Gastroesophageal sphincter (tissue), 4 donors: ENCODE measurements around the gene GNAI2. TPM values are rescaled to one million over a fixed set of nuclear protein-coding genes. Genes with fewer than 3 reads are reported as not detected.
A peak's percentile ranks its signal among the peaks of the same experiment; 100 is the strongest.

Experiments
- ATAC-seq: fragments of 150-250 bp; one replicate; pipeline ENCODE4 v1.9.1; 2016; ENCODE audit warnings: mild to moderate bottlenecking, moderate library complexity
- H3K27ac ChIP-seq, 4 donors: fragments of 200-600 bp; sonication (generic) in 3 of 4; 1 replicate in 3 of 4; 2 replicates in 1 of 4; pipeline ENCODE4 v1.5.1; 2016 to 2019
- H3K27me3 ChIP-seq: fragments of 200-600 bp; sonication (generic); one replicate; pipeline ENCODE4 v1.5.1; 2019
- H3K36me3 ChIP-seq, 2 donors: fragments of 200-600 bp; sonication (generic); one replicate each; pipeline ENCODE4 v1.5.1; 2019; ENCODE audit warnings: control low read depth in 1 of 2
- H3K4me1 ChIP-seq, 3 donors: fragments of 200-600 bp; sonication (generic); 1 replicate in 2 of 3; 2 replicates in 1 of 3; pipeline ENCODE4 v1.5.1; 2016 to 2019; ENCODE audit warnings: control low read depth in 2 of 3
- H3K4me3 ChIP-seq, 2 donors: fragments of 200-600 bp; sonication (generic); one replicate each; pipeline ENCODE4 v1.5.1; 2019; ENCODE audit warnings: mild to moderate bottlenecking in 1 of 2, moderate library complexity in 1 of 2
- H3K9me3 ChIP-seq, 3 donors: fragments of 200-600 bp; sonication (generic); one replicate each; pipeline ENCODE4 v1.5.1; 2017 to 2019; ENCODE audit warnings: control low read depth in 2 of 3
- CTCF ChIP-seq, 4 experiments: fragments of 200-600 bp in 2 of 4; fragments of 450-650 bp in 2 of 4; sonication (generic) in 1 of 4; IDR thresholded peaks; one replicate each; pipeline ENCODE4 v1.5.1; 2017 to 2019; ENCODE audit warnings: antibody characterized with exemption in 4 of 4, mild to moderate bottlenecking in 2 of 4, moderate library complexity in 2 of 4
- EP300 ChIP-seq: sonication (generic); formaldehyde crosslinking; IDR thresholded peaks from one replicate; pipeline ENCODE4 v1.6.1; 2017; ENCODE audit warnings: antibody characterized with exemption, mild to moderate bottlenecking
- POLR2A ChIP-seq, 2 donors: fragments of 450-650 bp; IDR thresholded peaks; one replicate each; pipeline ENCODE4 v1.6.1; 2017; ENCODE audit warnings: antibody characterized with exemption in 2 of 2, mild to moderate bottlenecking in 2 of 2, moderate library complexity in 1 of 2
- POLR2AphosphoS5 ChIP-seq: sonication (generic); formaldehyde crosslinking; IDR thresholded peaks from one replicate; pipeline ENCODE4 v1.6.1; 2017; ENCODE audit warnings: antibody characterized with exemption
- WGBS, 2 donors: methylation state at CpG; one replicate each; pipeline ENCODE4 v1.1.5; 2018; ENCODE audit warnings: low coverage in 1 of 2; 5-methylcytosine and 5-hydroxymethylcytosine counted together
- total RNA-seq, 4 donors: library from RNA; depleted of rRNA; stranded (reverse); fragments of >200 nt; gene quantifications; one replicate each; pipeline ENCODE4 v1.1.0, GENCODE V29; 2016

GNAI2 gene
- total RNA-seq, 4 donors from 2014 or later, result 172 to 262 (median 222) TPM

- 0% methylated on average over 10 to 12 of the region's 13 CpGs for WGBS, 2 donors
- Histone ChIP-seq H3K27ac (peak overlapping the region; percentile 83 to 100 (median 97)), H3K4me1 (peaks cover 0 to 54% (median 44%) of the 10 kb centered on the region in 3 donors), H3K27me3 (no peaks in the 10 kb centered on the region), H3K4me3 (peak overlapping the region; percentile 67 to 94), H3K36me3 (peaks cover 0 to 6% of the 10 kb centered on the region in 2 donors), H3K9me3 (no peaks in the 10 kb centered on the region)
- TF ChIP-seq CTCF (IDR thresholded peaks at IDR 0.05), result no peak
- no peak for TF ChIP-seq POLR2A (IDR thresholded peaks at IDR 0.05)
- no peak for TF ChIP-seq EP300
- no peak for TF ChIP-seq POLR2AphosphoS5
- ATAC-seq, result no peak
Measured at GRCh38 chr3:50236484-50237132, 604 bp downstream of the GNAI2 start.

- H3K27me3 ChIP-seq, result no peaks in the 10 kb centered on the region
- peaks cover 0 to 6% of the 10 kb centered on the region in 2 donors for H3K36me3 ChIP-seq
- TF ChIP-seq EP300 (no peak), POLR2A (IDR thresholded peaks at IDR 0.05) (no peak), CTCF (IDR thresholded peaks at IDR 0.05) (no peak), POLR2AphosphoS5 (no peak)
- H3K4me1 ChIP-seq, result peaks cover 0 to 60% (median 50%) of the 10 kb centered on the region in 3 donors
- peak overlapping the region; percentile 67 to 94 for H3K4me3 ChIP-seq
- 0% methylated on average over 2 to 3 of the region's 7 CpGs for WGBS, 2 donors
- H3K27ac ChIP-seq, result peak overlapping the region; percentile 83 to 100 (median 97)
- H3K9me3 ChIP-seq, result no peaks in the 10 kb centered on the region
- no peak for ATAC-seq
Measured at GRCh38 chr3:50237133-50237651, 1.2 kb downstream of the GNAI2 start.

- H3K4me1 ChIP-seq, result peaks cover 0 to 68% (median 58%) of the 10 kb centered on the region in 3 donors
- TF ChIP-seq POLR2A (IDR thresholded peaks at IDR 0.05) (peak; percentile 37), CTCF (IDR thresholded peaks at IDR 0.05) (peak in 1 of 4 experiments; percentile 10), EP300 (no peak), POLR2AphosphoS5 (peak; percentile 75)
- WGBS, 2 donors, result 0% methylated on average over 3 of the region's 31 CpGs
- H3K27ac ChIP-seq, result peak overlapping the region; percentile 83 to 100 (median 97)
- H3K9me3 ChIP-seq, result no peaks in the 10 kb centered on the region
- peaks cover 0 to 6% of the 10 kb centered on the region in 2 donors for H3K36me3 ChIP-seq
- peak overlapping the region; percentile 67 to 94 for H3K4me3 ChIP-seq
- H3K27me3 ChIP-seq, result no peaks in the 10 kb centered on the region
- ATAC-seq, result peak; percentile 37
Measured at GRCh38 chr3:50237754-50238548, 1.9 kb downstream of the GNAI2 start.

- Histone ChIP-seq H3K4me3 (peak overlapping the region; percentile 67 to 94), H3K4me1 (peaks cover 0 to 74% (median 64%) of the 10 kb centered on the region in 3 donors), H3K36me3 (peaks cover 0 to 6% of the 10 kb centered on the region in 2 donors), H3K27me3 (no peaks in the 10 kb centered on the region), H3K27ac (peak overlapping the region; percentile 83 to 100 (median 97)), H3K9me3 (no peaks in the 10 kb centered on the region)
- no CpG with 5 or more reads among the region's 7 CpGs for WGBS, 2 donors
- TF ChIP-seq CTCF (IDR thresholded peaks at IDR 0.05), result no peak
- peak; percentile 65 for TF ChIP-seq POLR2AphosphoS5
- TF ChIP-seq POLR2A (IDR thresholded peaks at IDR 0.05), result no peak
- ATAC-seq, result peak; percentile 20
Measured at GRCh38 chr3:50238549-50239026, 2.6 kb downstream of the GNAI2 start.
